K562 (cell line): ENCODE results near the gene BPIFB6. TPM values are rescaled to one million over a fixed set of nuclear protein-coding genes. Genes with fewer than 3 reads are reported as not detected.

Experiments
- ATAC-seq: fragments of 200-7000 bp; cut with Tn5 transposase; 3 replicates; pipeline ENCODE4 v1.9.1; 2020; ENCODE audit warnings: moderate library complexity
- BruUV-seq: library from RNA; stranded (reverse); fragments of 400-500 nt; replicated peaks from 2 replicates; lab custom pipeline; 2021; lab: Mats Ljungman, UMichigan
- CTCF ChIA-PET: fragments of 300-600 bp; formaldehyde crosslinking; extraction: SDS; loops from one replicate; lab custom pipeline; 2021; ENCODE audit warnings: low intra/inter-chr PET ratio; lab: Yijun Ruan, JAX
- POLR2A ChIA-PET: fragments of 300-600, 350-650 bp; sonication (Branson Sonifier 250); formaldehyde crosslinking; extraction: SDS; loops from one replicate; lab custom pipeline; 2021; ENCODE audit warnings: antibody characterized with exemption, inconsistent platforms; lab: Yijun Ruan, JAX
- DNase-seq, 4 experiments: peaks; one replicate each; pipeline versions ENCODE4 v3.0.0 to v3.0.0-alpha.2; 2011 to 2018; ENCODE audit warnings: low spot score in 3 of 4, mixed read lengths in 3 of 4; ENCODE audit errors: extremely low read depth in 1 of 4
- FAIRE-seq: peaks from 2 replicates; lab custom pipeline; 2011; peaks lifted over from hg19 to GRCh38; lab: Jason Lieb, UNC
- H2AFZ ChIP-seq: 2 replicates; pipeline ENCODE4 v1.6.0; 2011; ENCODE audit warnings: low read depth, low read length, control low read depth, inconsistent platforms
- H3K27ac ChIP-seq: fragments of 200-600 bp; 3 replicates; pipeline ENCODE4 v1.8.0; 2011; ENCODE audit warnings: low read depth, mild to moderate bottlenecking, control low read depth, inconsistent platforms, low read length, moderate library complexity, mixed read lengths; ENCODE audit errors: extremely low read depth
- H3K27me3 ChIP-seq, 2 experiments: fragments of 300-600 bp in 1 of 2; 2 replicates in 1 of 2; 3 replicates in 1 of 2; pipeline versions ENCODE4 v1.6.0 to v1.8.0; 2011; ENCODE audit warnings: inconsistent platforms in 2 of 2, low read length in 2 of 2, mild to moderate bottlenecking in 1 of 2, mixed read lengths in 1 of 2, moderate library complexity in 1 of 2; ENCODE audit not compliant: control insufficient read depth in 2 of 2, insufficient read depth in 2 of 2
- H3K36me3 ChIP-seq: fragments of 300-600 bp; 3 replicates; pipeline ENCODE4 v1.8.0; 2011; ENCODE audit warnings: mild to moderate bottlenecking, low read length, inconsistent platforms; ENCODE audit not compliant: control insufficient read depth, insufficient read depth
- H3K4me1 ChIP-seq, 2 experiments: fragments of 200-600 bp in 1 of 2; replicated peaks in 1 of 2; 2 replicates in 1 of 2; 3 replicates in 1 of 2; pipeline versions ENCODE4 v1.5.1 to v1.8.0; 2011; ENCODE audit warnings: inconsistent platforms in 2 of 2, low read length in 2 of 2, mild to moderate bottlenecking in 1 of 2, mixed read lengths in 1 of 2, moderate library complexity in 1 of 2; ENCODE audit not compliant: control insufficient read depth in 2 of 2, insufficient read depth in 2 of 2
- H3K4me2 ChIP-seq: 2 replicates; pipeline ENCODE4 v1.6.1; 2011; ENCODE audit warnings: low read length, control low read depth, inconsistent platforms, mixed read lengths; ENCODE audit not compliant: insufficient read depth
- H3K4me3 ChIP-seq: fragments of 200-600 bp; sonication (generic), shearing (Covaris generic); 2 replicates; pipeline ENCODE4 v1.5.1; 2016; ENCODE audit warnings: control low read depth, inconsistent platforms
- H3K79me2 ChIP-seq: fragments of 200-600 bp; 3 replicates; pipeline ENCODE4 v1.8.0; 2011; ENCODE audit warnings: low read length, inconsistent platforms; ENCODE audit not compliant: control insufficient read depth, insufficient read depth
- H3K9ac ChIP-seq, 2 experiments: 2 replicates each; pipeline versions ENCODE4 v1.6.0 to v1.6.1; 2011; ENCODE audit warnings: low read depth in 2 of 2, low read length in 2 of 2, control low read depth in 1 of 2, inconsistent platforms in 1 of 2, mild to moderate bottlenecking in 1 of 2, mixed read lengths in 1 of 2; ENCODE audit not compliant: insufficient read depth in 1 of 2
- H3K9me1 ChIP-seq: one replicate; pipeline ENCODE4 v1.6.0; 2011; ENCODE audit warnings: inconsistent platforms, mild to moderate bottlenecking, low read length, moderate library complexity; ENCODE audit not compliant: control insufficient read depth, insufficient read depth
- H3K9me3 ChIP-seq: replicated peaks from 2 replicates; pipeline ENCODE4 v1.5.1; 2011; ENCODE audit warnings: low read depth, low read length, inconsistent platforms; ENCODE audit not compliant: control insufficient read depth, insufficient read depth
- H4K20me1 ChIP-seq: replicated peaks from 2 replicates; pipeline ENCODE4 v1.6.1; 2011; ENCODE audit warnings: low read length, inconsistent platforms, mixed read lengths; ENCODE audit not compliant: control insufficient read depth, insufficient read depth
- DIDO1 ChIP-seq: fragments of 450-650 bp; IDR thresholded peaks from 2 replicates; pipeline ENCODE4 v1.6.1; 2016; ENCODE audit warnings: low read depth, missing biosample characterization, missing genetic modification characterization
- ESRRB ChIP-seq: fragments of 250-450 bp; sonication (Bioruptor Pico); IDR thresholded peaks from 2 replicates; pipeline ENCODE4 v1.5.0; 2020; ENCODE audit warnings: mild to moderate bottlenecking, moderate library complexity, borderline replicate concordance
- MEF2D ChIP-seq: conservative IDR thresholded peaks from 2 replicates; pipeline ENCODE4 v1.6.1; 2016; ENCODE audit warnings: low read depth, missing genetic modification characterization, missing compliant biosample characterization
- RAD51 ChIP-seq: fragments of 450-650 bp; IDR thresholded peaks from 2 replicates; pipeline ENCODE4 v1.7.1; 2016; ENCODE audit warnings: low read depth, mild to moderate bottlenecking, borderline replicate concordance
- SAP30 ChIP-seq: fragments of 200-600 bp; sonication (generic); IDR thresholded peaks from 2 replicates; pipeline ENCODE4 v1.6.1; 2012; ENCODE audit warnings: borderline replicate concordance, low read depth, mild to moderate bottlenecking, moderate library complexity, low read length, control low read depth, inconsistent platforms; ENCODE audit not compliant: insufficient read depth, poor library complexity, severe bottlenecking
- TAF7 ChIP-seq: fragments of 450-650 bp; IDR thresholded peaks from 2 replicates; pipeline ENCODE4 v1.6.1; 2016; ENCODE audit warnings: missing genetic modification characterization, missing compliant biosample characterization
- U2AF1 ChIP-seq: fragments of 200-400 bp; formaldehyde crosslinking; optimal IDR thresholded peaks from 2 replicates; pipeline ENCODE3; 2017; ENCODE audit warnings: mild to moderate bottlenecking, low read depth, low read length, moderate library complexity
- ZNF175 ChIP-seq: fragments of 200-800 bp; sonication (Bioruptor generic); IDR thresholded peaks from 2 replicates; pipeline ENCODE4 v1.6.1; 2016; ENCODE audit warnings: low read depth, mild to moderate bottlenecking, missing genetic modification characterization, missing compliant biosample characterization
- ZNF695 ChIP-seq: fragments of 450-650 bp; formaldehyde crosslinking; IDR thresholded peaks from 2 replicates; pipeline ENCODE4 v1.4.0; 2020; ENCODE audit warnings: mild to moderate bottlenecking, moderate library complexity
- ZNF766 ChIP-seq: fragments of 200-800 bp; sonication (Bioruptor generic); conservative IDR thresholded peaks from 2 replicates; pipeline ENCODE4 v1.6.1; 2016; ENCODE audit warnings: missing genetic modification characterization, missing compliant biosample characterization
- WGBS: fragments of 100-300 bp; shearing (Covaris generic); methylation state at CpG from one replicate; pipeline ENCODE4 v1.1.6; 2016; ENCODE audit warnings: low coverage, mixed read lengths; ENCODE audit not compliant: insufficient coverage; ENCODE audit errors: missing lambda C conversion rate; 5-methylcytosine and 5-hydroxymethylcytosine counted together
- in situ Hi-C: fragments of 300-500 bp; cut with MboI; formaldehyde crosslinking; loops from 4 replicates; pipeline ENCODE4 v1.15.0; 2018; ENCODE audit warnings: inconsistent platforms, mixed read lengths
- intact Hi-C: fragments of 100-400 bp; cut with micrococcal nuclease; formaldehyde crosslinking; loops from 2 replicates; pipeline ENCODE4 v1.14.2; 2022
- polyA plus RNA-seq, 8 experiments: library from polyadenylated mRNA; depleted of rRNA in 4 of 8; stranded (reverse) in 5 of 8; unstranded in 3 of 8; fragments of >200 nt; fragmentation: Nextera tagmentation in 2 of 8; fragmentation: Illumina TruSeq in 1 of 8; extraction: Ambion mirVana in 2 of 8; extraction: Trizol in 1 of 8; gene quantifications; 2 replicates each; pipeline versions ENCODE4 v1.2.1 to v1.2.3, GENCODE V29; 2011 to 2014; ENCODE audit warnings: inconsistent platforms in 1 of 8, missing spikeins in 1 of 8
- total RNA-seq, 7 experiments: library from RNA; depleted of rRNA in 6 of 7; stranded (reverse); fragments of >200 nt in 6 of 7; fragmentation: Illumina TruSeq in 2 of 7; extraction: Trizol in 2 of 7; gene quantifications; 2 replicates each; pipeline versions ENCODE4 v1.2.1 to v1.2.3, GENCODE V29; 2011 to 2021; ENCODE audit warnings: low replicate concordance in 1 of 7

BPIFB6 gene
- total and polyA plus RNA-seq, 9 of the 15 experiments (the other 6 are each of a cell fraction or from before 2014, with no cell fraction given), result not detected

- WGBS, result 1% methylated on average over 6 of the region's 7 CpGs
- Histone ChIP-seq H4K20me1 (no peaks in the 10 kb centered on the region; the same call in 1 of the 2 replicates), H3K4me3 (no peak overlapping the region), H2AFZ (no peak overlapping the region), H3K27me3 (peaks cover 7 to 47% of the 10 kb centered on the region in 2 experiments; a peak in 4 of 5 replicates), H3K9me1 (peaks cover 2% of the 10 kb centered on the region), H3K9ac (no peak overlapping the region), H3K4me2 (no peak overlapping the region), H3K36me3 (no peaks in the 10 kb centered on the region), H3K27ac (no peak overlapping the region), H3K9me3 (no peaks in the 10 kb centered on the region), H3K4me1 (peaks cover 0 to 3% of the 10 kb centered on the region in 2 experiments; a peak in 1 of 5 replicates), H3K79me2 (no peaks in the 10 kb centered on the region)
- FAIRE-seq (no peak), DNase-seq (no peak), ATAC-seq (no peak)
- BruUV-seq, result no TSS peak
- TF ChIP-seq ESRRB (CRISPR knock-in tag), result no peak
- TF ChIP-seq SAP30, result no peak
- no peak for TF ChIP-seq U2AF1
- no peak for TF ChIP-seq MEF2D
- TF ChIP-seq DIDO1 (tag), result no peak
- TF ChIP-seq ZNF695 (CRISPR knock-in tag), result no peak
- no peak for TF ChIP-seq TAF7
- TF ChIP-seq ZNF175, result no peak
- TF ChIP-seq RAD51, result no peak
- TF ChIP-seq ZNF766 (CRISPR knock-in tag), result no peak
- ChIA-PET POLR2A (interaction anchor here (0.6 kb wide), 1 partner anchor 250 kb away, joined by 3 read pairs; no protein-coding TSS in a partner anchor), CTCF (no interaction called here)
- intact Hi-C loops (no loop called here), in situ Hi-C loops (no loop called here)
Observed at GRCh38 chr20:33016581-33017109, 14.8 kb upstream of the BPIFB6 start.
